Heart right ventricle (tissue), 16 donors: Measurements from ENCODE around the gene RAB37. TPM values are rescaled to one million over a fixed set of nuclear protein-coding genes. Genes with fewer than 3 reads are reported as not detected.

ENCODE experiments used
- ATAC-seq, 8 donors: fragments of 200-7000 bp; cut with Tn5 transposase; one replicate each; pipeline ENCODE4 v1.9.1; 2020; ENCODE audit warnings: mild to moderate bottlenecking in 8 of 8, moderate library complexity in 8 of 8, moderate number of reproducible peaks in 1 of 8
- DNase-seq, 2 donors: peaks; one replicate each; pipeline ENCODE4 v3.0.0-alpha.2; 2020
- H3K27ac ChIP-seq, 10 donors: fragments of 200-600 bp; sonication (generic) in 2 of 10; one replicate each; pipeline versions ENCODE4 v1.5.0 to v1.8.0; 2020 to 2022; ENCODE audit warnings: mild to moderate bottlenecking in 3 of 10
- H3K27me3 ChIP-seq, 7 donors: fragments of 200-600 bp; one replicate each; pipeline ENCODE4 v1.8.0; 2021 to 2022; ENCODE audit warnings: mild to moderate bottlenecking in 2 of 7
- H3K36me3 ChIP-seq, 9 donors: fragments of 200-600 bp; sonication (generic) in 1 of 9; one replicate each; pipeline versions ENCODE4 v1.5.0 to v1.8.0; 2020 to 2022; ENCODE audit warnings: mild to moderate bottlenecking in 2 of 9
- H3K4me1 ChIP-seq, 9 donors: fragments of 200-600 bp; sonication (generic) in 1 of 9; one replicate each; pipeline versions ENCODE4 v1.5.0 to v1.8.0; 2020 to 2022; ENCODE audit warnings: mild to moderate bottlenecking in 4 of 9
- H3K4me3 ChIP-seq, 10 donors: fragments of 200-600 bp; sonication (generic) in 2 of 10; one replicate each; pipeline versions ENCODE4 v1.5.0 to v1.8.0; 2020 to 2022; ENCODE audit warnings: mild to moderate bottlenecking in 7 of 10, moderate library complexity in 2 of 10
- H3K9me3 ChIP-seq, 11 donors: fragments of 200-600 bp in 10 of 11; sonication (generic) in 2 of 11; one replicate each; pipeline versions ENCODE4 v1.5.0 to v1.8.0; 2013 to 2022; ENCODE audit warnings: mild to moderate bottlenecking in 2 of 11, control low read depth in 1 of 11, moderate library complexity in 1 of 11
- CTCF ChIP-seq, 9 donors: fragments of 200-600 bp; sonication (generic) in 2 of 9; IDR thresholded peaks; one replicate each; pipeline versions ENCODE4 v1.5.0 to v1.8.0; 2021 to 2022; ENCODE audit warnings: antibody characterized with exemption in 9 of 9, mild to moderate bottlenecking in 5 of 9, moderate library complexity in 1 of 9
- WGBS, 2 donors: extraction: QIAGEN DNeasy Blood & Tissue Kit; methylation state at CpG; one replicate each; pipeline ENCODE4 v1.1.7; 2013; ENCODE audit warnings: inconsistent platforms in 1 of 2; 5-methylcytosine and 5-hydroxymethylcytosine counted together
- intact Hi-C, 10 donors: fragments of 100-400 bp; cut with DNase I; formaldehyde crosslinking; loops; one replicate each; pipeline versions ENCODE4 v1.11.1 to v1.14.2; 2022
- polyA plus RNA-seq, 2 donors: library from polyadenylated mRNA; stranded (reverse); fragments of 200-250 nt; gene quantifications; one replicate each; pipeline ENCODE4 v1.2.3, GENCODE V29; 2013
- total RNA-seq, 10 donors: library from RNA; stranded (reverse); fragmentation: NEBNext Ultra II Directional in 3 of 10; extraction: Animal tissue kit (Norgen Biotek cat#: 25700) in 3 of 10; gene quantifications; one replicate each; pipeline versions ENCODE4 v1.2.1 to v1.2.4, GENCODE V29; 2021 to 2023
- donor health status: Arrhythmogenic right ventricular cardiomyopathy.
- donor health status: ischemic (EF 13 %, LVEDD 7.1; RV severe dilation, severe dysfunction).
- donor health status: healthy with polysubstance abuse.
- donor health status: DM: no; HTN: yes; CAD: no.
- donor health status: DM: no; HTN: no; CAD: no.
- donor health status: ischemic (EF 25% LVEDD 6.9; RV normal size, moderate dysfunction).
- donor health status: ischemic (EF 25% LVEDD 5.7; RV mildly dilated, moderate dysfunction).
- donor health status: healthy.
- donor health status: DM: yes; HTN: yes; CAD: no.
- donor health status: Ischemic cardiomyopathy.
- donor health status: ischemic (EF 35%, LVEDD 5.7; RV mildly dilated, moderate dysfunction).
- donor health status: nonischemic (EF 11% LVEDD 7.7; RV severe dilation, severe dysfunction).
- donor health status: DM: yes; HTN: yes; CAD: no.
- donor health status: PGD.
- donor health status: ischemic (EF 29% LVEDD 5.4; RV normal size, mild dysfunction).
- donor health status: nonischemic (EF 23%, LVEDD 6.1; RV moderate dilation, normal function).

RAB37 gene
- total and polyA plus RNA-seq, 12 donors, result 0.93 to 2.8 (median 1.6) TPM

GRCh38 chr17:74775409-74776043, 38.5 kb downstream of the RAB37 start:
- ATAC-seq (no peak), DNase-seq (no peak)
- H3K27me3 ChIP-seq, result no peaks in the 10 kb centered on the region
- H3K9me3 ChIP-seq, result no peaks in the 10 kb centered on the region
- intact Hi-C loops, result no loop called here
- WGBS, 2 donors, result 39 to 41% methylated on average over 12 of the region's 12 CpGs
- H3K4me1 ChIP-seq, result peaks cover 4 to 66% (median 25%) of the 10 kb centered on the region in 9 donors
- peak overlapping the region in 9 of 10 donors; percentile 61 to 88 (median 78) for H3K27ac ChIP-seq
- peaks cover 0 to 52% (median 15%) of the 10 kb centered on the region in 9 donors for H3K36me3 ChIP-seq
- H3K4me3 ChIP-seq, result peak overlapping the region; percentile 67 to 98 (median 88)
- no peak for TF ChIP-seq CTCF (IDR thresholded peaks at IDR 0.05)

- Histone ChIP-seq H3K27ac (peak within 1 kb of the TSS in 9 of 10 donors; percentile 61 to 88 (median 78)), H3K36me3 (peaks cover 0 to 51% (median 15%) of the 10 kb centered on the region in 9 donors), H3K4me1 (peaks cover 4 to 69% (median 25%) of the 10 kb centered on the region in 9 donors), H3K9me3 (no peaks in the 10 kb centered on the region), H3K4me3 (peak within 1 kb of the TSS; percentile 67 to 98 (median 88)), H3K27me3 (no peaks in the 10 kb centered on the region)
- peak; percentile 98 to 99 for DNase-seq
- WGBS, 2 donors, result 1% methylated on average over 58 to 64 of the region's 64 CpGs
- intact Hi-C loops, result no loop called here
- ATAC-seq, result peak; percentile 93 to 98 (median 97)
- TF ChIP-seq CTCF (IDR thresholded peaks at IDR 0.05), result no peak
These were observed 39.2 kb downstream of the RAB37 start, which contains the start of gene NAT9 for GRCh38 chr17:74776044-74776962. TSS of gene NAT9 (minus strand) at chr17:74776345. CDS start at chr17:74775698, 647 bp downstream.

GRCh38 chr17:74776990-74777389, 39.9 kb downstream of the RAB37 start:
- DNase-seq, result no peak
- TF ChIP-seq CTCF (IDR thresholded peaks at IDR 0.05), result no peak
- no peaks in the 10 kb centered on the region for H3K27me3 ChIP-seq
- peak overlapping the region in 4 of 10 donors; percentile 72 to 88 (median 82) for H3K27ac ChIP-seq
- peak overlapping the region; percentile 67 to 98 (median 88) for H3K4me3 ChIP-seq
- ATAC-seq, result no peak
- peaks cover 4 to 72% (median 25%) of the 10 kb centered on the region in 9 donors for H3K4me1 ChIP-seq
- 20 to 27% methylated on average over 10 of the region's 10 CpGs for WGBS, 2 donors
- peaks cover 0 to 49% (median 11%) of the 10 kb centered on the region in 9 donors for H3K36me3 ChIP-seq
- H3K9me3 ChIP-seq, result no peaks in the 10 kb centered on the region
- intact Hi-C loops, result no loop called here

GRCh38 chr17:74777901-74778515, 41.0 kb downstream of the RAB37 start:
- H3K27ac ChIP-seq, result no peak overlapping the region
- no peaks in the 10 kb centered on the region for H3K27me3 ChIP-seq
- peaks cover 4 to 73% (median 25%) of the 10 kb centered on the region in 9 donors for H3K4me1 ChIP-seq
- H3K9me3 ChIP-seq, result no peaks in the 10 kb centered on the region
- DNase-seq (no peak), ATAC-seq (no peak)
- H3K4me3 ChIP-seq, result no peak overlapping the region
- peaks cover 0 to 49% (median 5%) of the 10 kb centered on the region in 9 donors for H3K36me3 ChIP-seq
- no peak for TF ChIP-seq CTCF (IDR thresholded peaks at IDR 0.05)
- 86 to 88% methylated on average over 6 of the region's 6 CpGs for WGBS, 2 donors
- intact Hi-C loops, result no loop called here
